CD14-positive monocyte (primary cell): ENCODE results near the gene EYS. TPM values are rescaled to one million over a fixed set of nuclear protein-coding genes. Genes with fewer than 3 reads are reported as not detected.

Experiments used
- DNase-seq, 3 donors: peaks; one replicate each; pipeline ENCODE4 v3.0.0-alpha.2; 2011 to 2022
- H2AFZ ChIP-seq: 2 replicates; pipeline ENCODE4 v1.6.0; 2012; ENCODE audit warnings: mild to moderate bottlenecking, low read depth, low read length, inconsistent platforms; ENCODE audit not compliant: insufficient read depth, poor library complexity, severe bottlenecking
- H3K27ac ChIP-seq, 2 donors: 1 replicate in 1 of 2; 2 replicates in 1 of 2; pipeline ENCODE4 v1.5.1; 2012 to 2013; ENCODE audit warnings: low read length in 2 of 2, control low read depth in 1 of 2, inconsistent platforms in 1 of 2, low read depth in 1 of 2, mild to moderate bottlenecking in 1 of 2
- H3K27me3 ChIP-seq, 2 donors: one replicate each; pipeline versions ENCODE4 v1.6.0 to v1.6.1; 2011 to 2013; ENCODE audit warnings: low read length in 2 of 2; ENCODE audit not compliant: control insufficient read depth in 2 of 2, insufficient read depth in 2 of 2
- H3K36me3 ChIP-seq, 2 donors: replicated peaks in 1 of 2; 1 replicate in 1 of 2; 2 replicates in 1 of 2; pipeline versions ENCODE4 v1.5.1 to v1.6.1; 2012 to 2013; ENCODE audit warnings: low read length in 2 of 2, control low read depth in 1 of 2, inconsistent platforms in 1 of 2, mild to moderate bottlenecking in 1 of 2; ENCODE audit not compliant: insufficient read depth in 2 of 2, control insufficient read depth in 1 of 2
- H3K4me1 ChIP-seq, 2 donors: 1 replicate in 1 of 2; 2 replicates in 1 of 2; pipeline versions ENCODE4 v1.5.1 to v1.6.1; 2012 to 2013; ENCODE audit warnings: low read length in 2 of 2, control low read depth in 1 of 2, inconsistent platforms in 1 of 2, mild to moderate bottlenecking in 1 of 2, moderate library complexity in 1 of 2; ENCODE audit not compliant: insufficient read depth in 2 of 2, control insufficient read depth in 1 of 2
- H3K4me2 ChIP-seq: replicated peaks from 2 replicates; pipeline ENCODE3; 2012; ENCODE audit warnings: low read length, moderate library complexity, mild to moderate bottlenecking; ENCODE audit not compliant: poor library complexity, severe bottlenecking; ENCODE audit errors: extremely low read depth
- H3K4me3 ChIP-seq, 3 experiments: fragments of 200-600 bp in 1 of 3; sonication (generic) in 1 of 3; replicated peaks in 1 of 3; 1 replicate in 2 of 3; 2 replicates in 1 of 3; pipeline ENCODE4 v1.5.1; 2011 to 2013; ENCODE audit warnings: low read length in 3 of 3, mild to moderate bottlenecking in 3 of 3, control low read depth in 2 of 3, low read depth in 2 of 3, inconsistent platforms in 1 of 3, moderate library complexity in 1 of 3
- H3K79me2 ChIP-seq: 2 replicates; pipeline ENCODE4 v1.6.0; 2012; ENCODE audit warnings: mild to moderate bottlenecking, control low read depth, inconsistent platforms, low read length, moderate library complexity; ENCODE audit not compliant: insufficient read depth
- H3K9ac ChIP-seq: 2 replicates; pipeline ENCODE4 v1.6.0; 2017; ENCODE audit warnings: low read length, mild to moderate bottlenecking; ENCODE audit not compliant: insufficient read depth, poor library complexity, severe bottlenecking
- H3K9me3 ChIP-seq, 2 donors: replicated peaks in 1 of 2; 1 replicate in 1 of 2; 2 replicates in 1 of 2; pipeline versions ENCODE4 v1.5.1 to v1.6.1; 2012 to 2013; ENCODE audit warnings: low read length in 2 of 2, control low read depth in 1 of 2; ENCODE audit not compliant: control insufficient read depth in 1 of 2, insufficient read depth in 1 of 2
- H4K20me1 ChIP-seq: 2 replicates; pipeline ENCODE4 v1.6.0; 2012; ENCODE audit warnings: mild to moderate bottlenecking, low read length, control low read depth, moderate library complexity; ENCODE audit not compliant: insufficient read depth
- H3K27ac Mint-ChIP-seq, 7 donors: one replicate each; pipeline ENCODE4 v1.8.0; 2020; ENCODE audit warnings: mild to moderate bottlenecking in 7 of 7, mixed read lengths in 7 of 7, moderate library complexity in 6 of 7, inconsistent platforms in 2 of 7
- H3K27me3 Mint-ChIP-seq, 3 donors: one replicate each; pipeline ENCODE4 v1.8.0; 2021 to 2022; ENCODE audit warnings: low read depth in 3 of 3, mild to moderate bottlenecking in 3 of 3, mixed read lengths in 3 of 3, moderate library complexity in 3 of 3, inconsistent platforms in 1 of 3
- H3K36me3 Mint-ChIP-seq, 2 donors: one replicate each; pipeline ENCODE4 v1.8.0; 2020; ENCODE audit warnings: mixed read lengths in 2 of 2, inconsistent platforms in 1 of 2, mild to moderate bottlenecking in 1 of 2
- H3K4me1 Mint-ChIP-seq: one replicate; pipeline ENCODE4 v1.8.0; 2020; ENCODE audit warnings: mild to moderate bottlenecking, mixed read lengths
- H3K4me3 Mint-ChIP-seq, 2 donors: one replicate each; pipeline ENCODE4 v1.8.0; 2020; ENCODE audit warnings: mild to moderate bottlenecking in 2 of 2, mixed read lengths in 2 of 2, moderate library complexity in 1 of 2
- H3K9me3 Mint-ChIP-seq, 7 donors: one replicate each; pipeline ENCODE4 v1.8.0; 2020 to 2022; ENCODE audit warnings: mixed read lengths in 7 of 7, mild to moderate bottlenecking in 6 of 7, moderate library complexity in 6 of 7, inconsistent platforms in 2 of 7
- CTCF ChIP-seq: fragments of 200-600 bp; IDR thresholded peaks from one replicate; pipeline ENCODE4 v1.8.0; 2022; ENCODE audit warnings: antibody characterized with exemption, mild to moderate bottlenecking
- WGBS: methylation state at CpG from one replicate; pipeline ENCODE4 v1.1.5; 2013; ENCODE audit warnings: missing lambda C conversion rate; ENCODE audit not compliant: insufficient coverage; 5-methylcytosine and 5-hydroxymethylcytosine counted together
- intact Hi-C, 2 donors: fragments of 100-400 bp; cut with micrococcal nuclease; formaldehyde crosslinking; loops; one replicate each; pipeline versions ENCODE4 v1.15.0 to v1.15.1; 2023
- polyA plus RNA-seq, 3 donors: library from polyadenylated mRNA; depleted of rRNA in 1 of 3; unstranded in 2 of 3; stranded (reverse) in 1 of 3; fragments of 300-500 nt in 2 of 3; fragments of >200 nt in 1 of 3; fragmentation: Illumina TruSeq in 2 of 3; gene quantifications; 1 replicate in 2 of 3; 2 replicates in 1 of 3; pipeline ENCODE4 v1.2.3, GENCODE V29; 2012 to 2021

EYS gene
- polyA plus RNA-seq, 3 donors = 0.01 to 0.03 TPM; not detected in 1

- H3K9me3 Mint-ChIP-seq = peaks cover 0 to 2% (median 0%) of the 10 kb centered on the region in 7 donors
- no peak for TF ChIP-seq CTCF
- no peaks in the 10 kb centered on the region for H3K4me1 ChIP-seq
These were observed 757.8 kb downstream of the EYS start for GRCh38 chr6:64949257-64949656.

GRCh38 chr6:64948261-64948660, 758.8 kb downstream of the EYS start:
- intact Hi-C loops = no loop called here
- no peak overlapping the region for H2AFZ ChIP-seq

More at GRCh38 chr6:64949257-64949656, 757.8 kb downstream of the EYS start:
- Histone ChIP-seq H3K9me3 (no peaks in the 10 kb centered on the region), H3K9ac (no peak overlapping the region), H3K4me3 (no peak overlapping the region), H3K27ac (no peak overlapping the region), H3K79me2 (no peaks in the 10 kb centered on the region), H3K36me3 (no peaks in the 10 kb centered on the region), H3K27me3 (no peaks in the 10 kb centered on the region), H4K20me1 (no peaks in the 10 kb centered on the region), H3K4me2 (no peak overlapping the region), H2AFZ (no peak overlapping the region)
- intact Hi-C loops = no loop called here
- WGBS = 100% methylated on average over 1 of the region's 2 CpGs
- Mint-ChIP-seq H3K4me3 (no peak overlapping the region), H3K4me1 (no peaks in the 10 kb centered on the region), H3K36me3 (no peaks in the 10 kb centered on the region), H3K27me3 (no peaks in the 10 kb centered on the region), H3K27ac (no peak overlapping the region)
- no peak for DNase-seq

More at GRCh38 chr6:64948261-64948660, 758.8 kb downstream of the EYS start:
- Histone ChIP-seq H4K20me1 (no peaks in the 10 kb centered on the region), H3K4me3 (no peak overlapping the region), H3K79me2 (no peaks in the 10 kb centered on the region), H3K4me1 (no peaks in the 10 kb centered on the region), H3K27me3 (no peaks in the 10 kb centered on the region), H3K9me3 (no peaks in the 10 kb centered on the region), H3K4me2 (no peak overlapping the region), H3K9ac (no peak overlapping the region), H3K27ac (no peak overlapping the region), H3K36me3 (no peaks in the 10 kb centered on the region)
- Mint-ChIP-seq H3K4me1 (no peaks in the 10 kb centered on the region), H3K36me3 (no peaks in the 10 kb centered on the region), H3K27me3 (no peaks in the 10 kb centered on the region), H3K4me3 (no peak overlapping the region), H3K9me3 (peaks cover 0 to 3% (median 0%) of the 10 kb centered on the region in 7 donors), H3K27ac (no peak overlapping the region)
- DNase-seq = no peak
- no peak for TF ChIP-seq CTCF
